Endothelial cell (in vitro differentiated cells): ENCODE data around the gene CCDC136. TPM values are rescaled to one million over a fixed set of nuclear protein-coding genes. Genes with fewer than 3 reads are reported as not detected.
A peak's percentile ranks its signal among the peaks of the same experiment; 100 is the strongest.

Experiments used
- DNase-seq: peaks from one replicate; pipeline ENCODE4 v3.0.0; 2021; ENCODE audit warnings: low spot score
- H3K27ac Mint-ChIP-seq: one replicate; pipeline ENCODE4 v1.8.0; 2021; ENCODE audit warnings: mixed read lengths, inconsistent platforms; ENCODE audit not compliant: unreplicated experiment
- H3K27me3 Mint-ChIP-seq: one replicate; pipeline ENCODE4 v1.8.0; 2021; ENCODE audit warnings: mild to moderate bottlenecking, moderate library complexity, mixed read lengths, inconsistent platforms; ENCODE audit not compliant: unreplicated experiment
- H3K36me3 Mint-ChIP-seq: one replicate; pipeline ENCODE4 v1.8.0; 2021; ENCODE audit warnings: mild to moderate bottlenecking, low read depth, mixed read lengths, inconsistent platforms; ENCODE audit not compliant: unreplicated experiment
- H3K4me1 Mint-ChIP-seq: one replicate; pipeline ENCODE4 v1.8.0; 2021; ENCODE audit warnings: mild to moderate bottlenecking, mixed read lengths, inconsistent platforms; ENCODE audit not compliant: unreplicated experiment
- H3K4me3 Mint-ChIP-seq: one replicate; pipeline ENCODE4 v1.8.0; 2021; ENCODE audit warnings: mild to moderate bottlenecking, mixed read lengths, inconsistent platforms; ENCODE audit not compliant: unreplicated experiment
- H3K9me3 Mint-ChIP-seq: one replicate; pipeline ENCODE4 v1.8.0; 2021; ENCODE audit warnings: mixed read lengths, inconsistent platforms; ENCODE audit not compliant: unreplicated experiment
- total RNA-seq: library from RNA; stranded (reverse); fragmentation: NEBNext Ultra II Directional; extraction: Animal tissue kit (Norgen Biotek cat#: 25700); gene quantifications from one replicate; pipeline ENCODE4 v1.2.1, GENCODE V29; 2021; ENCODE audit not compliant: unreplicated experiment
- TF ChIP-seq, protein P1 (sequence below): fragments of 200-600 bp; sonication (generic); IDR thresholded peaks from one replicate; pipeline ENCODE4 v1.5.0; 2021; ENCODE audit warnings: antibody characterized with exemption; ENCODE audit not compliant: unreplicated experiment

Gene CCDC136
- total RNA-seq, 1 donor from 2014 or later, result 31.5 TPM

DNA sequence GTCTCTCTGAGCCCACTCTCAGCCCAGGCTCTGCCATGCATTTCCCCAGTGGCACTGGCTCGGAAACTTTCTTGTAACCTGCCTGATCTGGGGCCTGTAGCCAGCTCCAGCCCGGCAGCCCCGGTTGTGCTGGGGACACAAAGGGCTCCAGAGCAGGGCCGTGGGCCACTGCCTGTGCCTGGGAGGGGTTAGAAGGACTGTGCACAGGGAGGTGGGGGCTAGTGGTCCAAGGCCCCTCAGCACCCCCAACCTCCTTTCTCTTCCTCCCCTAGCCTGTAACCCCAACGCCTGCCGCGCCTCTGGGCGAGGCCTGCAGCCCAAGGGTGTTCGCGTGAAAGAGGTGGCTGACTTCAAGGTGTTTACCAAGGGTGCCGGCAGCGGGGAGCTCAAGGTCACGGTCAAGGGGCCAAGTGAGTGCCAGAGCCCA, 48.0 kb downstream of the CCDC136 start:
- TF ChIP-seq, protein P1, sequence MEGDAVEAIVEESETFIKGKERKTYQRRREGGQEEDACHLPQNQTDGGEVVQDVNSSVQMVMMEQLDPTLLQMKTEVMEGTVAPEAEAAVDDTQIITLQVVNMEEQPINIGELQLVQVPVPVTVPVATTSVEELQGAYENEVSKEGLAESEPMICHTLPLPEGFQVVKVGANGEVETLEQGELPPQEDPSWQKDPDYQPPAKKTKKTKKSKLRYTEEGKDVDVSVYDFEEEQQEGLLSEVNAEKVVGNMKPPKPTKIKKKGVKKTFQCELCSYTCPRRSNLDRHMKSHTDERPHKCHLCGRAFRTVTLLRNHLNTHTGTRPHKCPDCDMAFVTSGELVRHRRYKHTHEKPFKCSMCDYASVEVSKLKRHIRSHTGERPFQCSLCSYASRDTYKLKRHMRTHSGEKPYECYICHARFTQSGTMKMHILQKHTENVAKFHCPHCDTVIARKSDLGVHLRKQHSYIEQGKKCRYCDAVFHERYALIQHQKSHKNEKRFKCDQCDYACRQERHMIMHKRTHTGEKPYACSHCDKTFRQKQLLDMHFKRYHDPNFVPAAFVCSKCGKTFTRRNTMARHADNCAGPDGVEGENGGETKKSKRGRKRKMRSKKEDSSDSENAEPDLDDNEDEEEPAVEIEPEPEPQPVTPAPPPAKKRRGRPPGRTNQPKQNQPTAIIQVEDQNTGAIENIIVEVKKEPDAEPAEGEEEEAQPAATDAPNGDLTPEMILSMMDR, result no peak
- no peaks in the 10 kb centered on the region for H3K36me3 Mint-ChIP-seq
- H3K4me3 Mint-ChIP-seq, result no peak overlapping the region
- no peaks in the 10 kb centered on the region for H3K9me3 Mint-ChIP-seq
- no peak overlapping the region for H3K27ac Mint-ChIP-seq
- no peaks in the 10 kb centered on the region for H3K4me1 Mint-ChIP-seq
- no peak for DNase-seq
- peaks cover 13% of the 10 kb centered on the region for H3K27me3 Mint-ChIP-seq

DNA sequence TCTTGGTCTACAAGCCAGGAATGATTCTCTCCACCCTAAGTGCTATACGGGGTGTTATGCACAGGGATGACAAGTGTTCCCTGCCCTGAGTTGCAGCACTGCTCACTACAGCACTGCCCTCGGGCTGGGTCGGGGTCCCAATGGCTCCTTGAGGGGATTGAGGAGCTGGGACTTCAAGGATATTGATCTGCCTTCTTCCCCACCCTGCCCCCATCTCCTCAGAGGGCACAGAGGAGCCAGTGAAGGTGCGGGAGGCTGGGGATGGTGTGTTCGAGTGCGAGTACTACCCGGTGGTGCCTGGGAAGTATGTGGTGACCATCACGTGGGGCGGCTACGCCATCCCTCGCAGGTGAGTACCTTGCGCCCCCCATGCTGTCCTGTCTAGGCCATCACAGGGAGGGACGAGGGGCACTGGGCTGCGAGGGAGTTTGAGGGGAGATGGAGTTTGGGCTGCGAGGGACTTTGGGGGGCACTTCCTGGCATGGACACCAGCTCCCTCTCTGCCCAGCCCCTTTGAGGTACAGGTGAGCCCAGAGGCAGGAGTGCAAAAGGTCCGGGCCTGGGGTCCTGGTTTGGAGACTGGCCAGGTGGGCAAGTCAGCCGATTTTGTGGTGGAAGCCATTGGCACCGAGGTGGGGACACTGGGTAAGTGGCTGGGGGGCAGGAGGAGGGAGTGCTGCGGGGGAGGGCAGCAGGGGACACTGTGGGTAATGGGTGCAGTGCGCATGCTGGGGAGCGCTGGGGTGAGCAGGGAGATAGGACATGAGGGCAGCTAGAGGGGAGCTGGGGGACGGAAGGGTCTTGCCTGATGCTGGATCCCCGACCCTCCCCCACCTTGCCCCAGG, 48.8 kb downstream of the CCDC136 start:
- Mint-ChIP-seq H3K9me3 (no peaks in the 10 kb centered on the region), H3K27me3 (peaks cover 14% of the 10 kb centered on the region), H3K36me3 (no peaks in the 10 kb centered on the region), H3K4me1 (no peaks in the 10 kb centered on the region), H3K4me3 (no peak overlapping the region), H3K27ac (no peak overlapping the region)
- TF ChIP-seq, protein P1, result no peak
- DNase-seq, result no peak

DNA sequence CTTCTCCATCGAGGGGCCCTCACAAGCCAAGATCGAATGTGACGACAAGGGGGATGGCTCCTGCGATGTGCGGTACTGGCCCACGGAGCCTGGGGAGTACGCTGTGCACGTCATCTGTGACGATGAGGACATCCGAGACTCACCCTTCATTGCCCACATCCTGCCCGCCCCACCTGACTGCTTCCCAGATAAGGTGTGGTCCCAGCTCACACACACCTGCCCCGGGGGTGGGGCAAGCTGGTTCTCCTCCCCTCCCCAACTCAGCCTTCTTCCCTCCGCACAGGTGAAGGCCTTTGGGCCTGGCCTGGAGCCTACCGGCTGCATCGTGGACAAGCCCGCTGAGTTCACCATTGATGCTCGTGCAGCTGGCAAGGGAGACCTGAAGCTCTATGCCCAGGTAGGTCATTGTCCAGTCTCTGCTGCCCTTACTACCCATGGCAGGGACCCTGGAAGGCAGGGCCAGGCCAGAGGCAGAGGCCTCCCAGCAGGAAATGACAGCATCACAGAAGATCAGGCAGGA, 49.5 kb downstream of the CCDC136 start:
- Mint-ChIP-seq H3K36me3 (no peaks in the 10 kb centered on the region), H3K27me3 (peaks cover 18% of the 10 kb centered on the region), H3K4me1 (no peaks in the 10 kb centered on the region), H3K27ac (no peak overlapping the region), H3K9me3 (no peaks in the 10 kb centered on the region), H3K4me3 (no peak overlapping the region)
- no peak for DNase-seq
- TF ChIP-seq, protein P1, result no peak

DNA sequence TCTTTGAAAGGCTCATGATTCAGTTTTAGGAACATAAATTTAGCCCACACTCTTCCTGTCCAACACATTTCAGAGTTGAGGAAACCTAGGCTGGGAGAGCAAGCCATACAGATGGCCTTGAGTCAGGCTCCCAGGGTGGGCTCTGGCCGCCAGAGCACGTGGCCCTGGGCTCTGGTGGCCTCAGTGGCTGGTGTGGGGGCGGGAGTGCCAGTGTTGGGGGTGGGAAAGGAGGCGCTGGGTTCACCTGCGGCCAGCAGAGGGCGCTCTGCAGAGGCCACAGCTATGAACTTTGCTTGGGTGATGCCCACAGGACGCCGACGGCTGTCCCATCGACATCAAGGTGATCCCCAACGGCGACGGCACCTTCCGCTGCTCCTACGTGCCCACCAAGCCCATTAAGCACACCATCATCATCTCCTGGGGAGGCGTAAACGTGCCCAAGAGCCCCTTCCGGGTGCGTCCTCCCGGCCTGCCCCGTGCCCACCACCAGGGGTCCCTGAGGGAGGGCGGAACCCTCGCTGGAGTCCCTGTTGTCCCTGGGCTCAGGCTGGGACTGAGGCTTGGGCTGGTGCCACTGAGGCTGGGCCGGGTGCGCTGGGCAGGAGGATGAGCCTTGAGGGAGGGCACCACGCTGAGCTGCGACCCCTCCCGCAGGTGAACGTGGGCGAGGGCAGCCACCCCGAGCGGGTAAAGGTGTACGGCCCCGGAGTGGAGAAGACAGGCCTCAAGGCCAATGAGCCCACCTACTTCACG, 50.3 kb downstream of the CCDC136 start:
- H3K36me3 Mint-ChIP-seq, result no peaks in the 10 kb centered on the region
- TF ChIP-seq, protein P1, result peak; percentile 96
- DNase-seq, result peak; percentile 70
- no peak overlapping the region for H3K4me3 Mint-ChIP-seq
- no peak overlapping the region for H3K27ac Mint-ChIP-seq
- peaks cover 20% of the 10 kb centered on the region for H3K27me3 Mint-ChIP-seq
- H3K4me1 Mint-ChIP-seq, result no peaks in the 10 kb centered on the region
- H3K9me3 Mint-ChIP-seq, result no peaks in the 10 kb centered on the region
